HL-60 (cell line): ENCODE data around the gene CPLX3. TPM values are rescaled to one million over a fixed set of nuclear protein-coding genes. Genes with fewer than 3 reads are reported as not detected.

ENCODE experiments used
- DNase-seq, 2 experiments: peaks; one replicate each; pipeline ENCODE4 v3.0.0-alpha.2; 2010 to 2020; ENCODE audit warnings: low read depth in 1 of 2, low spot score in 1 of 2
- H3K27ac ChIP-seq: fragments of 250-450 bp; sonication (Bioruptor Pico); replicated peaks from 2 replicates; pipeline ENCODE4 v1.5.1; 2020; ENCODE audit warnings: mild to moderate bottlenecking, moderate library complexity
- H3K27me3 ChIP-seq: fragments of 250-450 bp; sonication (Bioruptor Pico); 2 replicates; pipeline ENCODE4 v1.5.1; 2021; ENCODE audit warnings: mild to moderate bottlenecking, moderate library complexity; ENCODE audit not compliant: insufficient read depth, poor library complexity, severe bottlenecking
- H3K4me3 ChIP-seq: replicated peaks from 2 replicates; pipeline ENCODE4 v1.5.1; 2011; ENCODE audit warnings: mild to moderate bottlenecking, control low read depth, low read length; ENCODE audit not compliant: insufficient read depth
- GABPA ChIP-seq: IDR thresholded peaks from 2 replicates; pipeline ENCODE4 v1.6.1; 2012; ENCODE audit warnings: low read depth
- POLR2AphosphoS5 ChIP-seq: IDR thresholded peaks from 2 replicates; pipeline ENCODE4 v1.6.1; 2012; ENCODE audit warnings: low read depth
- REST ChIP-seq: IDR thresholded peaks from 2 replicates; pipeline ENCODE4 v1.6.1; 2012; ENCODE audit warnings: low read depth; ENCODE audit not compliant: insufficient replicate concordance
- SPI1 ChIP-seq: IDR thresholded peaks from 2 replicates; pipeline ENCODE4 v1.6.1; 2012; ENCODE audit warnings: low read depth, mild to moderate bottlenecking, borderline replicate concordance
- microRNA-seq: library from miRNA; unstranded; fragments of <30 nt; microRNA quantifications from one replicate; pipeline ENCODE4, GENCODE V29; 2018
- TF ChIP-seq, protein P1 (sequence below): IDR thresholded peaks from one replicate; pipeline ENCODE4 v1.5.1; 2011; ENCODE audit warnings: low read length, control low read depth, inconsistent platforms; ENCODE audit not compliant: insufficient read depth

The CPLX3 gene

GRCh38 chr15:74873036-74873755 lies 46.8 kb downstream of the CPLX3 start, which contains the start of gene SCAMP2:
TSS of gene SCAMP2 (minus strand) at chr15:74873365. CDS start at chr15:74873255, 110 bp downstream.
- TF ChIP-seq POLR2AphosphoS5 (peak; percentile 91), SPI1 (no peak)
- Histone ChIP-seq H3K4me3 (peak within 1 kb of the TSS; percentile 84), H3K27me3 (no peaks in the 10 kb centered on the region), H3K27ac (peak within 1 kb of the TSS; percentile 95)
- DNase-seq = peak; percentile 89 to 96

DNA sequence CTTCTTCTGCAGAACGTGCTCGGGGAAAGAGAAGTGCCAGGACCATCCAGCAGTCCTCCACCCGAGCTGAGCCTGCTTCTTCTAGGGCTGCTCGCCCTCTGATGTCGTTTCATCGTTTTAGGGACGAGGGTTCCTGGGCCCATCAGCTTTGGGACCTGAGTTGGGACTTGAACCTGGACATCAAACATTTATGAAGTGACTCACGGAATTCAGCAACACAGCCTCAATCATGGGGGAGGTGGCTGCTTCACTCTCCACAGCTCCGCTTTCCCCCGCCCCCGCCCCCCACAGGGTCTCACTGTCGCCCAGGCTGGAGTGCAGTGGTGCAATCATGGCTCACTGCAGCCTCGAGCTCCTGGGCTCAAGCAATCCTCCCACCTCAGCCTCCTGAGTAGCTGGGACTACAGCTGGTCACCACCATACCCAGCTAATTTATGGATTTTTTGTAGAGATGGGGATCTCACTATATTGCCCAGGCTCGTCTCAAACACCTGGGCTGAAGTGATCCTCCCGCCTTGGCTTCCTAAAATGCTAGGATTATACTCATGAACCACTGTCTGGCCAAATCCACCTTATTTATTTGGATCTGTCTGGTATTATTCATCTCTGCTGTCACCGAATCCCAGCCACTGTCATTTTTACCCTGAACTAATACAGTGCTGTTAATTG lies 47.5 kb downstream of the CPLX3 start:
- peak; percentile 28 to 48 for DNase-seq
- peak overlapping the region; percentile 95 for H3K27ac ChIP-seq
- TF ChIP-seq SPI1 (peak; percentile 4; the same call in 1 of the 2 replicates), REST (no peak)
- TF ChIP-seq, protein P1, sequence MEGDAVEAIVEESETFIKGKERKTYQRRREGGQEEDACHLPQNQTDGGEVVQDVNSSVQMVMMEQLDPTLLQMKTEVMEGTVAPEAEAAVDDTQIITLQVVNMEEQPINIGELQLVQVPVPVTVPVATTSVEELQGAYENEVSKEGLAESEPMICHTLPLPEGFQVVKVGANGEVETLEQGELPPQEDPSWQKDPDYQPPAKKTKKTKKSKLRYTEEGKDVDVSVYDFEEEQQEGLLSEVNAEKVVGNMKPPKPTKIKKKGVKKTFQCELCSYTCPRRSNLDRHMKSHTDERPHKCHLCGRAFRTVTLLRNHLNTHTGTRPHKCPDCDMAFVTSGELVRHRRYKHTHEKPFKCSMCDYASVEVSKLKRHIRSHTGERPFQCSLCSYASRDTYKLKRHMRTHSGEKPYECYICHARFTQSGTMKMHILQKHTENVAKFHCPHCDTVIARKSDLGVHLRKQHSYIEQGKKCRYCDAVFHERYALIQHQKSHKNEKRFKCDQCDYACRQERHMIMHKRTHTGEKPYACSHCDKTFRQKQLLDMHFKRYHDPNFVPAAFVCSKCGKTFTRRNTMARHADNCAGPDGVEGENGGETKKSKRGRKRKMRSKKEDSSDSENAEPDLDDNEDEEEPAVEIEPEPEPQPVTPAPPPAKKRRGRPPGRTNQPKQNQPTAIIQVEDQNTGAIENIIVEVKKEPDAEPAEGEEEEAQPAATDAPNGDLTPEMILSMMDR = no peak

DNA sequence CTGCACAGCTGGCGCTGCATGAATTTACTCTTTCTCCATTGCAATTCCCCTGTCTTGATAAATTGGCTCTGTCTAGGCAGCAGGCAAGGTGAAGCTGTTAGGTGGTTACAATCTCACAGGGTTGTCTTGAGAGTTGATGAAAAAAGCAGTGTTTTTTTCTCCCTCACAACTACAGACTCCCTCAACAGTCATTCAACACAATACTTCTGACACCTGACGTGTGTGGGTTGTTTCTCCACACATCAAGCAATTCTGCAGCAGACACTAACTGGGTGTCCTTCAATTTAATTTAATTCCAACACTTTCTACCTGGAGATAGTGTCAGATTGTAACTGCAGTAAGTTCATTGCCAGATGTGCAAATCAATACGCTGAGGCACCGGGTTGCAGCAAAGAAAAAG lies 51.8 kb downstream of the CPLX3 start:
- no peak for TF ChIP-seq GABPA
- TF ChIP-seq SPI1 = no peak
- TF ChIP-seq REST = no peak
- no peak for TF ChIP-seq POLR2AphosphoS5
- TF ChIP-seq, protein P1 = no peak
- DNase-seq = no peak
- Histone ChIP-seq H3K27ac (no peak overlapping the region), H3K4me3 (no peak overlapping the region), H3K27me3 (no peaks in the 10 kb centered on the region)

More for the DNA sequence above, 47.5 kb downstream of the CPLX3 start:
- Histone ChIP-seq H3K27me3 (no peaks in the 10 kb centered on the region), H3K4me3 (peak overlapping the region; percentile 84)

Small RNA genes lying within 50 kb of the gene (microRNA-seq; reads per million reads assigned to microRNA genes)
- gene MIR4513 (not detected), gene MIR6882 (1.5 reads per million)
